MM.1S (cell line): ENCODE measurements around the gene RWDD3.

Experiments used
- DNase-seq: peaks from one replicate; pipeline ENCODE4 v3.0.0-alpha.2; 2015
- H2AFZ ChIP-seq: fragments of 300-600 bp; sonication (generic); 2 replicates; pipeline ENCODE4 v1.6.0; 2016; ENCODE audit warnings: antibody characterized with exemption, low read length
- H3F3A ChIP-seq: fragments of 300-600 bp; sonication (generic); 2 replicates; pipeline ENCODE4 v1.6.1; 2016; ENCODE audit warnings: mild to moderate bottlenecking, antibody characterized with exemption, low read length, moderate library complexity, mixed read lengths; ENCODE audit not compliant: insufficient read depth
- H3K27ac ChIP-seq: fragments of 300-600 bp; sonication (generic); 2 replicates; pipeline ENCODE4 v1.5.1; 2016; ENCODE audit warnings: mild to moderate bottlenecking, low read length
- H3K27me3 ChIP-seq: fragments of 300-600 bp; sonication (generic); replicated peaks from 2 replicates; pipeline ENCODE4 v1.6.0; 2016; ENCODE audit warnings: low read length; ENCODE audit not compliant: insufficient read depth
- H3K36me3 ChIP-seq: fragments of 300-600 bp; sonication (generic); replicated peaks from 2 replicates; pipeline ENCODE4 v1.6.1; 2016; ENCODE audit warnings: mild to moderate bottlenecking, low read length, mixed read lengths; ENCODE audit not compliant: insufficient read depth
- H3K4me1 ChIP-seq: fragments of 300-600 bp; sonication (generic); 2 replicates; pipeline ENCODE4 v1.6.1; 2016; ENCODE audit warnings: low read length, mixed read lengths
- H3K4me2 ChIP-seq: fragments of 300-600 bp; sonication (generic); 2 replicates; pipeline ENCODE4 v1.6.0; 2016; ENCODE audit warnings: low read depth, low read length
- H3K4me3 ChIP-seq: fragments of 300-600 bp; sonication (generic); 2 replicates; pipeline ENCODE4 v1.5.1; 2016; ENCODE audit warnings: low read length, mixed read lengths
- H3K79me2 ChIP-seq: fragments of 300-600 bp; sonication (generic); 2 replicates; pipeline ENCODE4 v1.6.1; 2016; ENCODE audit warnings: mixed run types, low read length, mixed read lengths
- H3K9ac ChIP-seq: fragments of 300-600 bp; sonication (generic); 2 replicates; pipeline ENCODE4 v1.6.1; 2016; ENCODE audit warnings: low read length, mixed read lengths
- H3K9me2 ChIP-seq: fragments of 300-600 bp; sonication (generic); replicated peaks from 2 replicates; pipeline ENCODE4 v1.6.1; 2016; ENCODE audit warnings: mild to moderate bottlenecking, low read length, mixed read lengths; ENCODE audit not compliant: insufficient read depth
- H3K9me3 ChIP-seq: fragments of 300-600 bp; sonication (generic); replicated peaks from 2 replicates; pipeline ENCODE4 v1.6.1; 2016; ENCODE audit warnings: mild to moderate bottlenecking, low read length, mixed read lengths; ENCODE audit not compliant: insufficient read depth
- H4K20me1 ChIP-seq: fragments of 300-600 bp; sonication (generic); 2 replicates; pipeline ENCODE4 v1.6.1; 2016; ENCODE audit warnings: mild to moderate bottlenecking, low read length, moderate library complexity, mixed read lengths; ENCODE audit not compliant: insufficient read depth
- EZH2 ChIP-seq: fragments of 300-600 bp; sonication (generic); optimal IDR thresholded peaks from 2 replicates; pipeline ENCODE3; 2017; ENCODE audit warnings: low read depth, mild to moderate bottlenecking, antibody characterized with exemption, low read length, mixed read lengths
- EZH2phosphoT487 ChIP-seq: fragments of 300-600 bp; sonication (generic); IDR thresholded peaks from 2 replicates; pipeline ENCODE4 v1.6.1; 2018; ENCODE audit warnings: antibody characterized with exemption, low read length
- TF ChIP-seq, protein P1 (sequence below): fragments of 300-600 bp; sonication (generic); IDR thresholded peaks from 2 replicates; pipeline ENCODE4 v1.5.1; 2016; ENCODE audit warnings: antibody characterized with exemption, low read length, mixed read lengths

The RWDD3 gene

GRCh38 chr1:95207223-95207935 is 26.6 kb upstream of the RWDD3 start:
- no peak for DNase-seq

GRCh38 chr1:95208876-95209275 is 25.1 kb upstream of the RWDD3 start:
- Histone ChIP-seq H3K27ac (no peak overlapping the region), H3K27me3 (no peaks in the 10 kb centered on the region), H3K9ac (no peak overlapping the region), H3K9me3 (no peaks in the 10 kb centered on the region), H4K20me1 (no peaks in the 10 kb centered on the region), H3K4me1 (no peaks in the 10 kb centered on the region), H3K4me2 (no peak overlapping the region), H3K9me2 (no peaks in the 10 kb centered on the region), H3K36me3 (no peaks in the 10 kb centered on the region), H3K79me2 (no peaks in the 10 kb centered on the region), H3K4me3 (no peak overlapping the region), H3F3A (no peaks in the 10 kb centered on the region), H2AFZ (no peak overlapping the region)
- no peak for DNase-seq
- TF ChIP-seq EZH2phosphoT487: no peak
- TF ChIP-seq, protein P1, sequence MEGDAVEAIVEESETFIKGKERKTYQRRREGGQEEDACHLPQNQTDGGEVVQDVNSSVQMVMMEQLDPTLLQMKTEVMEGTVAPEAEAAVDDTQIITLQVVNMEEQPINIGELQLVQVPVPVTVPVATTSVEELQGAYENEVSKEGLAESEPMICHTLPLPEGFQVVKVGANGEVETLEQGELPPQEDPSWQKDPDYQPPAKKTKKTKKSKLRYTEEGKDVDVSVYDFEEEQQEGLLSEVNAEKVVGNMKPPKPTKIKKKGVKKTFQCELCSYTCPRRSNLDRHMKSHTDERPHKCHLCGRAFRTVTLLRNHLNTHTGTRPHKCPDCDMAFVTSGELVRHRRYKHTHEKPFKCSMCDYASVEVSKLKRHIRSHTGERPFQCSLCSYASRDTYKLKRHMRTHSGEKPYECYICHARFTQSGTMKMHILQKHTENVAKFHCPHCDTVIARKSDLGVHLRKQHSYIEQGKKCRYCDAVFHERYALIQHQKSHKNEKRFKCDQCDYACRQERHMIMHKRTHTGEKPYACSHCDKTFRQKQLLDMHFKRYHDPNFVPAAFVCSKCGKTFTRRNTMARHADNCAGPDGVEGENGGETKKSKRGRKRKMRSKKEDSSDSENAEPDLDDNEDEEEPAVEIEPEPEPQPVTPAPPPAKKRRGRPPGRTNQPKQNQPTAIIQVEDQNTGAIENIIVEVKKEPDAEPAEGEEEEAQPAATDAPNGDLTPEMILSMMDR: no peak
- no peak for TF ChIP-seq EZH2

More at GRCh38 chr1:95207223-95207935, 26.6 kb upstream of the RWDD3 start:
- no peaks in the 10 kb centered on the region for H3K9me3 ChIP-seq
- no peak overlapping the region for H3K9ac ChIP-seq
- TF ChIP-seq, protein P1: no peak
- no peaks in the 10 kb centered on the region for H3K36me3 ChIP-seq
- H3K27me3 ChIP-seq: no peaks in the 10 kb centered on the region
- no peak overlapping the region for H3K4me3 ChIP-seq
- no peaks in the 10 kb centered on the region for H3K9me2 ChIP-seq
- H3K27ac ChIP-seq: no peak overlapping the region
- H3K4me1 ChIP-seq: no peaks in the 10 kb centered on the region
- no peaks in the 10 kb centered on the region for H3F3A ChIP-seq
- H3K79me2 ChIP-seq: no peaks in the 10 kb centered on the region
- no peak overlapping the region for H2AFZ ChIP-seq
- H3K4me2 ChIP-seq: no peak overlapping the region
- no peaks in the 10 kb centered on the region for H4K20me1 ChIP-seq

DNA sequence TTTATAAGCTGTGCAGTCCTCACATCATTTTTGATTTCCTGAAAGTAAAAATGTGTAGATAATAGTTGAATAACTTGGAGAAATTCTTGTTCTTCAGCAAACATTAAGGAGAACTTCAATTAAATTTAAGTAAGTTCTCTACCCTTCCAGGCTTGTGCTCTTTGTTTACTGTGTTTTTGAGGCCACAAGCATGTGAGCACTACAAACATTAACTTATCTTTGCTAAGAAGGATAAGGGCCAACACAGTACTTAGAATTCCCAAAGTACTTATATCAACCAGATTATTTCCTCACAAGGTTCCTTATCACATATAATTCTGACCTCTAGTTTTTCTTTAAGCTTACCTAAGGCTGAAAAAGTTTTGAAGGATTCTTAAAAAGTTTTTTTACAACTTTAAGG is 24.7 kb upstream of the RWDD3 start:
- DNase-seq: no peak
- H4K20me1 ChIP-seq: no peaks in the 10 kb centered on the region
- no peaks in the 10 kb centered on the region for H3K4me1 ChIP-seq
- no peaks in the 10 kb centered on the region for H3K9me3 ChIP-seq
- H3F3A ChIP-seq: no peaks in the 10 kb centered on the region
- TF ChIP-seq, protein P1: no peak
- no peaks in the 10 kb centered on the region for H3K27me3 ChIP-seq
- H3K27ac ChIP-seq: no peak overlapping the region
- no peak overlapping the region for H3K9ac ChIP-seq
- no peak overlapping the region for H2AFZ ChIP-seq
- no peaks in the 10 kb centered on the region for H3K36me3 ChIP-seq
- no peak overlapping the region for H3K4me2 ChIP-seq
- H3K79me2 ChIP-seq: no peaks in the 10 kb centered on the region
- no peak overlapping the region for H3K4me3 ChIP-seq
- H3K9me2 ChIP-seq: no peaks in the 10 kb centered on the region
